Endodermal cell (in vitro differentiated cells): ENCODE results near the gene NPDC1. TPM values are rescaled to one million over a fixed set of nuclear protein-coding genes. Genes with fewer than 3 reads are reported as not detected.

Source experiments
- DNase-seq: peaks from one replicate; pipeline ENCODE4 v3.0.0-alpha.2; 2017
- H3K27ac ChIP-seq: 2 replicates; pipeline ENCODE4 v1.5.1; 2013; ENCODE audit warnings: mild to moderate bottlenecking, low read depth, low read length, moderate library complexity
- H3K27me3 ChIP-seq: 2 replicates; pipeline ENCODE4 v1.6.1; 2013; ENCODE audit warnings: mild to moderate bottlenecking, low read length, moderate library complexity; ENCODE audit not compliant: insufficient read depth, control insufficient read depth, poor library complexity, severe bottlenecking
- H3K36me3 ChIP-seq: 2 replicates; pipeline ENCODE4 v1.7.0; 2013; ENCODE audit warnings: mild to moderate bottlenecking, low read length, moderate library complexity; ENCODE audit not compliant: control insufficient read depth, insufficient read depth
- H3K4me1 ChIP-seq: one replicate; pipeline ENCODE4 v1.7.0; 2013; ENCODE audit warnings: low read length; ENCODE audit not compliant: control insufficient read depth, insufficient read depth
- H3K4me3 ChIP-seq: 2 replicates; pipeline ENCODE4 v1.5.1; 2013; ENCODE audit warnings: mild to moderate bottlenecking, low read length, moderate library complexity
- H3K9ac ChIP-seq: 2 replicates; pipeline ENCODE4 v1.6.1; 2013; ENCODE audit warnings: mild to moderate bottlenecking, low read length, moderate library complexity; ENCODE audit not compliant: poor library complexity, severe bottlenecking; ENCODE audit errors: extremely low read depth
- H3K9me3 ChIP-seq: 2 replicates; pipeline ENCODE4 v1.6.1; 2013; ENCODE audit warnings: mild to moderate bottlenecking, low read length, moderate library complexity; ENCODE audit not compliant: control insufficient read depth
- H3K27ac Mint-ChIP-seq: 2 replicates; pipeline ENCODE4 v1.8.0; 2020; ENCODE audit warnings: mixed read lengths
- H3K27me3 Mint-ChIP-seq: 2 replicates; pipeline ENCODE4 v1.8.0; 2021; ENCODE audit warnings: mild to moderate bottlenecking, mixed read lengths; ENCODE audit not compliant: insufficient read depth
- H3K36me3 Mint-ChIP-seq: 2 replicates; pipeline ENCODE4 v1.8.0; 2020; ENCODE audit warnings: low read depth, mixed read lengths
- H3K4me1 Mint-ChIP-seq: 2 replicates; pipeline ENCODE4 v1.8.0; 2020; ENCODE audit warnings: mixed read lengths
- H3K4me3 Mint-ChIP-seq: 2 replicates; pipeline ENCODE4 v1.8.0; 2020; ENCODE audit warnings: mild to moderate bottlenecking, moderate library complexity, mixed read lengths
- H3K9me3 Mint-ChIP-seq: 2 replicates; pipeline ENCODE4 v1.8.0; 2020; ENCODE audit warnings: mild to moderate bottlenecking, mixed read lengths
- WGBS, 2 experiments: methylation state at CpG; one replicate each; pipeline versions ENCODE4 v1.1.5 to v1.1.7; 2013; ENCODE audit warnings: missing lambda C conversion rate in 2 of 2, mixed read lengths in 1 of 2; ENCODE audit not compliant: insufficient coverage in 1 of 2, insufficient read length in 1 of 2; 5-methylcytosine and 5-hydroxymethylcytosine counted together
- total RNA-seq, 2 donors: library from RNA; stranded (reverse); fragmentation: NEBNext Ultra II Directional in 1 of 2; extraction: Animal tissue kit (Norgen Biotek cat#: 25700) in 1 of 2; gene quantifications; 2 replicates in 1 of 2; 3 replicates in 1 of 2; pipeline ENCODE4 v1.2.1, GENCODE V29; 2021
- TF ChIP-seq, protein P1 (sequence below): fragments of 200-600 bp; sonication (generic); conservative IDR thresholded peaks from 2 replicates; pipeline ENCODE4 v1.5.0; 2021; ENCODE audit warnings: antibody characterized with exemption, mild to moderate bottlenecking

Gene NPDC1
- total RNA-seq, 2 donors from 2014 or later, result 60.8 to 73.3 TPM

GRCh38 chr9:137032858-137033257 lies 13.1 kb downstream of the NPDC1 start:
- Mint-ChIP-seq H3K4me1 (no peaks in the 10 kb centered on the region), H3K27ac (no peak overlapping the region), H3K4me3 (no peak overlapping the region), H3K36me3 (peaks cover 4% of the 10 kb centered on the region), H3K27me3 (peaks cover 10% of the 10 kb centered on the region), H3K9me3 (no peaks in the 10 kb centered on the region)
- H3K4me1 ChIP-seq, result no peaks in the 10 kb centered on the region
- H3K9ac ChIP-seq, result no peak overlapping the region
- H3K27me3 ChIP-seq, result peaks cover 12% of the 10 kb centered on the region
- no peak for DNase-seq
- no peak overlapping the region for H3K27ac ChIP-seq
- no peak overlapping the region for H3K4me3 ChIP-seq
- no peaks in the 10 kb centered on the region for H3K9me3 ChIP-seq
- WGBS, 2 experiments, result 93 to 94% methylated on average over 5 to 10 of the region's 10 CpGs
- H3K36me3 ChIP-seq, result no peaks in the 10 kb centered on the region
- TF ChIP-seq, protein P1, sequence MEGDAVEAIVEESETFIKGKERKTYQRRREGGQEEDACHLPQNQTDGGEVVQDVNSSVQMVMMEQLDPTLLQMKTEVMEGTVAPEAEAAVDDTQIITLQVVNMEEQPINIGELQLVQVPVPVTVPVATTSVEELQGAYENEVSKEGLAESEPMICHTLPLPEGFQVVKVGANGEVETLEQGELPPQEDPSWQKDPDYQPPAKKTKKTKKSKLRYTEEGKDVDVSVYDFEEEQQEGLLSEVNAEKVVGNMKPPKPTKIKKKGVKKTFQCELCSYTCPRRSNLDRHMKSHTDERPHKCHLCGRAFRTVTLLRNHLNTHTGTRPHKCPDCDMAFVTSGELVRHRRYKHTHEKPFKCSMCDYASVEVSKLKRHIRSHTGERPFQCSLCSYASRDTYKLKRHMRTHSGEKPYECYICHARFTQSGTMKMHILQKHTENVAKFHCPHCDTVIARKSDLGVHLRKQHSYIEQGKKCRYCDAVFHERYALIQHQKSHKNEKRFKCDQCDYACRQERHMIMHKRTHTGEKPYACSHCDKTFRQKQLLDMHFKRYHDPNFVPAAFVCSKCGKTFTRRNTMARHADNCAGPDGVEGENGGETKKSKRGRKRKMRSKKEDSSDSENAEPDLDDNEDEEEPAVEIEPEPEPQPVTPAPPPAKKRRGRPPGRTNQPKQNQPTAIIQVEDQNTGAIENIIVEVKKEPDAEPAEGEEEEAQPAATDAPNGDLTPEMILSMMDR, result no peak

DNA sequence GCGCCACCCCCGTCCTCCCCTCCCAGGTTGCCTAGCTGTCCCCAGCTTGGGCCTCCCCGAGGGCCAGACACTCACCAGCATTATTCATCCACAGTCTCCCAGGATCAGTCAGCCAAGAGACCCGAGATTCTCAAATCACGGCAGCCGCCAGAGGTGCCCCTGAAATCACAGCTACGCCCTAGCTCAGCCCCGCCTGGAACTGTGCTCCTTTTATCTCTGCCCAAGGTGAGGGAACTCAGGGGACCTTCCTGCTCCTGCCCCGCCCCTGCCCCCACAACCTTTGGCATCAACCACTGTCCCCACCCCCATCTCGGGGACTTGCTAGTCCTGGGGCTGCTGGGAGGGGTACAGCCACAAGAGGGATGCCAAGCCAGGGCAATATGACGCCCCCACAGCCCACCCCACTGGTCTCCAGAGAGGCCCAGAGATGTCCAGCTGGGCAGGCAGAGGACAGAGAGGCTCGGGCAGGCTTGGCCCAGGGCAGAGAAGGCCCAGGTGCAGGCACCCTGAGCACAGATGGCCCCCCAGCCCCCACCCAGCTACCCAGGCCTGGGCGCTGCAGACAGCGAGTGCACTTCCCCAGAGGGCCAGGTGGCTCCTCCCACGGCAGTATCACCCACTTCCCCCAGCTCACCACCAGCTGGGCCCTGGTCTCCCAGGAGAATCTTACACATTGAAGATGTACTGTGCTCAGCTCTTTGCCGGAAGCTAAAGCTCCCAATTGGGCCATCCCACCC lies 13.9 kb downstream of the NPDC1 start, which contains the start of gene FUT7:
Gene FUT7, minus strand, starts transcription at position 185 of the 737 bp plus-strand sequence. Its CDS starts 97 bp downstream, at position 88.
- no peaks in the 10 kb centered on the region for H3K9me3 Mint-ChIP-seq
- H3K4me3 Mint-ChIP-seq, result no peak within 1 kb of the TSS
- WGBS, 2 experiments, result 86 to 90% methylated on average over 4 to 16 of the region's 16 CpGs
- DNase-seq, result no peak
- Histone ChIP-seq H3K4me3 (no peak within 1 kb of the TSS), H3K27ac (no peak within 1 kb of the TSS), H3K27me3 (peaks cover 16% of the 10 kb centered on the region), H3K36me3 (no peaks in the 10 kb centered on the region), H3K4me1 (no peaks in the 10 kb centered on the region), H3K9ac (no peak within 1 kb of the TSS), H3K9me3 (no peaks in the 10 kb centered on the region)
- H3K27me3 Mint-ChIP-seq, result peaks cover 13% of the 10 kb centered on the region
- no peak within 1 kb of the TSS for H3K27ac Mint-ChIP-seq
- TF ChIP-seq, protein P1, result no peak
- H3K4me1 Mint-ChIP-seq, result no peaks in the 10 kb centered on the region
- no peaks in the 10 kb centered on the region for H3K36me3 Mint-ChIP-seq

GRCh38 chr9:137030538-137031527 lies 15.1 kb downstream of the NPDC1 start:
- no peaks in the 10 kb centered on the region for H3K4me1 Mint-ChIP-seq
- no peaks in the 10 kb centered on the region for H3K9me3 Mint-ChIP-seq

More at GRCh38 chr9:137030538-137031527, 15.1 kb downstream of the NPDC1 start:
- peaks cover 20% of the 10 kb centered on the region for H3K27me3 ChIP-seq
- no peak overlapping the region for H3K27ac ChIP-seq
- no peaks in the 10 kb centered on the region for H3K4me1 ChIP-seq
- DNase-seq, result no peak
- H3K9ac ChIP-seq, result no peak overlapping the region
- H3K36me3 Mint-ChIP-seq, result no peaks in the 10 kb centered on the region
- TF ChIP-seq, protein P1, result no peak
- H3K9me3 ChIP-seq, result no peaks in the 10 kb centered on the region
- H3K27me3 Mint-ChIP-seq, result peaks cover 16% of the 10 kb centered on the region
- no peak overlapping the region for H3K4me3 ChIP-seq
- H3K36me3 ChIP-seq, result no peaks in the 10 kb centered on the region
- H3K4me3 Mint-ChIP-seq, result no peak overlapping the region
- WGBS, 2 experiments, result 94 to 96% methylated on average over 49 to 65 of the region's 65 CpGs
- H3K27ac Mint-ChIP-seq, result no peak overlapping the region
